Measurements from ENCODE around the gene NHLH1.

DNA sequence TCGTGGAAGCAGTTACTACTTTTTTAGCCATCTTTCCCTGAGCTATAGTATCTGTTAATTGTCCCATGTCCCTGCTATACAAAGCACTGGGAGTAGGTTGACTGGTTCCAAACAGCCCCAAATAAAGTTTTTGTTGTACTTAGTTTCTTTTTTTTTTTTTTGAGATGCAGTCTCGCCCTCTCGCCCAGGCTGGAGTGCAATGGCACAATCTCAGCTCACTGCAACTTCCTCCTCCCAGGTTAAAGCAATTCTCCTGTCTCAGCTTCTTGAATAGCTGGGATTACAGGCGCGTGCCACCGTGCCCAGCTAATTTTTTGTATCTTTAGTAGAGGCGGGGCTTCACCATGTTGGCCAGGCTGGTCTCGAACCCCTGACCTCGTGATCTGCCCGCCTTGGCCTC lies 20.4 kb upstream of the NHLH1 start:
- TF ChIP-seq, protein P1, sequence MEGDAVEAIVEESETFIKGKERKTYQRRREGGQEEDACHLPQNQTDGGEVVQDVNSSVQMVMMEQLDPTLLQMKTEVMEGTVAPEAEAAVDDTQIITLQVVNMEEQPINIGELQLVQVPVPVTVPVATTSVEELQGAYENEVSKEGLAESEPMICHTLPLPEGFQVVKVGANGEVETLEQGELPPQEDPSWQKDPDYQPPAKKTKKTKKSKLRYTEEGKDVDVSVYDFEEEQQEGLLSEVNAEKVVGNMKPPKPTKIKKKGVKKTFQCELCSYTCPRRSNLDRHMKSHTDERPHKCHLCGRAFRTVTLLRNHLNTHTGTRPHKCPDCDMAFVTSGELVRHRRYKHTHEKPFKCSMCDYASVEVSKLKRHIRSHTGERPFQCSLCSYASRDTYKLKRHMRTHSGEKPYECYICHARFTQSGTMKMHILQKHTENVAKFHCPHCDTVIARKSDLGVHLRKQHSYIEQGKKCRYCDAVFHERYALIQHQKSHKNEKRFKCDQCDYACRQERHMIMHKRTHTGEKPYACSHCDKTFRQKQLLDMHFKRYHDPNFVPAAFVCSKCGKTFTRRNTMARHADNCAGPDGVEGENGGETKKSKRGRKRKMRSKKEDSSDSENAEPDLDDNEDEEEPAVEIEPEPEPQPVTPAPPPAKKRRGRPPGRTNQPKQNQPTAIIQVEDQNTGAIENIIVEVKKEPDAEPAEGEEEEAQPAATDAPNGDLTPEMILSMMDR (IDR thresholded peaks at IDR 0.05): no peak
- TF ChIP-seq POLR2AphosphoS5 (IDR thresholded peaks at IDR 0.05) (no peak), POLR2A (IDR thresholded peaks at IDR 0.05) (no peak)
